H1 (cell line): ENCODE results near the gene GSTA1. TPM values are rescaled to one million over a fixed set of nuclear protein-coding genes. Genes with fewer than 3 reads are reported as not detected.

Experiments
- CTCF ChIA-PET: fragments of 300-600 bp; sonication (Branson Sonifier 250); formaldehyde crosslinking; loops from one replicate; lab custom pipeline; 2021; ENCODE audit not compliant: partially characterized antibody; lab: Charles Lee
- POLR2A ChIA-PET: fragments of 300-600 bp; sonication (Branson Sonifier 250); formaldehyde crosslinking; loops from one replicate; lab custom pipeline; 2021; ENCODE audit warnings: inconsistent platforms; ENCODE audit not compliant: partially characterized antibody; lab: Charles Lee
- DNase-seq, 2 experiments: peaks; one replicate each; pipeline versions ENCODE4 v3.0.0 to v3.0.0-alpha.2; 2010 to 2022; ENCODE audit warnings: low spot score in 2 of 2, low read depth in 1 of 2, mixed read lengths in 1 of 2
- FAIRE-seq: peaks from 2 replicates; lab custom pipeline; 2011; peaks lifted over from hg19 to GRCh38; lab: Jason Lieb, UNC
- H2AFZ ChIP-seq: 2 replicates; pipeline ENCODE4 v1.8.1; 2012; ENCODE audit warnings: low read length, inconsistent platforms
- H2AK5ac ChIP-seq: 2 replicates; pipeline ENCODE4 v1.6.1; 2013; ENCODE audit warnings: low read depth, low read length
- H2BK120ac ChIP-seq: replicated peaks from 2 replicates; pipeline ENCODE3; 2013; ENCODE audit warnings: low read depth, low read length, inconsistent platforms
- H2BK12ac ChIP-seq: 2 replicates; pipeline ENCODE4 v1.6.1; 2013; ENCODE audit warnings: low read depth, low read length
- H2BK15ac ChIP-seq: 2 replicates; pipeline ENCODE4 v1.6.1; 2013; ENCODE audit warnings: low read length
- H2BK20ac ChIP-seq: 2 replicates; pipeline ENCODE4 v1.6.1; 2013; ENCODE audit warnings: low read length
- H2BK5ac ChIP-seq: 2 replicates; pipeline ENCODE4 v1.6.1; 2013; ENCODE audit warnings: low read depth, low read length
- H3K14ac ChIP-seq: 2 replicates; pipeline ENCODE4 v1.6.1; 2013; ENCODE audit warnings: inconsistent platforms; ENCODE audit not compliant: insufficient read length
- H3K18ac ChIP-seq: 2 replicates; pipeline ENCODE4 v1.6.1; 2013; ENCODE audit warnings: low read length; ENCODE audit errors: extremely low read depth
- H3K23ac ChIP-seq: 2 replicates; pipeline ENCODE4 v1.6.1; 2013; ENCODE audit warnings: inconsistent platforms; ENCODE audit not compliant: insufficient read length
- H3K23me2 ChIP-seq: 2 replicates; pipeline ENCODE4 v1.6.1; 2013; ENCODE audit warnings: low read depth, low read length
- H3K27ac ChIP-seq: 2 replicates; pipeline ENCODE4 v1.6.1; 2011; ENCODE audit warnings: low read depth, low read length, inconsistent platforms
- H3K27me3 ChIP-seq, 4 experiments: replicated peaks in 1 of 4; 1 replicate in 1 of 4; 2 replicates in 3 of 4; pipeline versions ENCODE4 v1.6.1 to v1.8.1; 2011 to 2013; ENCODE audit warnings: low read length in 3 of 4, mild to moderate bottlenecking in 3 of 4, inconsistent platforms in 2 of 4, mixed read lengths in 2 of 4, moderate library complexity in 1 of 4; ENCODE audit not compliant: control insufficient read depth in 3 of 4, insufficient read depth in 3 of 4; ENCODE audit errors: extremely low read depth in 1 of 4
- H3K36me3 ChIP-seq, 4 experiments: 2 replicates each; pipeline versions ENCODE4 v1.6.1 to v1.8.1; 2011 to 2013; ENCODE audit warnings: mild to moderate bottlenecking in 4 of 4, low read length in 3 of 4, moderate library complexity in 2 of 4, control low read depth in 1 of 4, inconsistent platforms in 1 of 4; ENCODE audit not compliant: insufficient read depth in 4 of 4, control insufficient read depth in 2 of 4
- H3K4ac ChIP-seq: replicated peaks from 2 replicates; pipeline ENCODE3; 2013; ENCODE audit warnings: low read length, low read depth, mixed read lengths, inconsistent platforms; ENCODE audit not compliant: insufficient read length
- H3K4me1 ChIP-seq, 4 experiments: replicated peaks in 1 of 4; 1 replicate in 1 of 4; 2 replicates in 3 of 4; pipeline versions ENCODE4 v1.6.1 to v1.8.1; 2011 to 2013; ENCODE audit warnings: low read length in 3 of 4, inconsistent platforms in 2 of 4, mixed read lengths in 1 of 4; ENCODE audit not compliant: insufficient read depth in 4 of 4, control insufficient read depth in 3 of 4
- H3K4me2 ChIP-seq, 2 experiments: 2 replicates each; pipeline versions ENCODE4 v1.6.1 to v1.8.1; 2011 to 2013; ENCODE audit warnings: low read depth in 2 of 2, low read length in 2 of 2, control low read depth in 1 of 2, inconsistent platforms in 1 of 2, mild to moderate bottlenecking in 1 of 2; ENCODE audit not compliant: insufficient read depth in 1 of 2
- H3K4me3 ChIP-seq, 4 experiments: fragments of 200-600, 300-600 bp in 1 of 4; sonication (generic), shearing (Covaris generic), sonication (Bioruptor Twin) in 1 of 4; 2 replicates each; pipeline versions ENCODE4 v1.5.1 to v1.8.1; 2011 to 2016; ENCODE audit warnings: low read length in 4 of 4, low read depth in 3 of 4, control low read depth in 2 of 4, inconsistent platforms in 2 of 4, mild to moderate bottlenecking in 2 of 4, mixed read lengths in 1 of 4, moderate library complexity in 1 of 4; ENCODE audit not compliant: insufficient read depth in 2 of 4; ENCODE audit errors: extremely low read depth in 1 of 4
- H3K56ac ChIP-seq: replicated peaks from 2 replicates; pipeline ENCODE3; 2013; ENCODE audit warnings: low read depth, mild to moderate bottlenecking, mixed read lengths, low read length, inconsistent platforms; ENCODE audit not compliant: insufficient read length
- H3K79me1 ChIP-seq: 2 replicates; pipeline ENCODE4 v1.6.1; 2013; ENCODE audit warnings: low read depth, low read length, control low read depth
- H3K79me2 ChIP-seq, 2 experiments: 2 replicates each; pipeline versions ENCODE4 v1.6.1 to v1.8.1; 2012 to 2013; ENCODE audit warnings: low read length in 2 of 2, mild to moderate bottlenecking in 2 of 2, inconsistent platforms in 1 of 2; ENCODE audit not compliant: insufficient read depth in 2 of 2, control insufficient read depth in 1 of 2
- H3K9ac ChIP-seq, 4 experiments: replicated peaks in 1 of 4; 1 replicate in 1 of 4; 2 replicates in 3 of 4; pipeline versions ENCODE4 v1.6.1 to v1.8.1; 2011 to 2013; ENCODE audit warnings: low read depth in 3 of 4, low read length in 3 of 4, control low read depth in 2 of 4, mild to moderate bottlenecking in 2 of 4, moderate library complexity in 2 of 4, inconsistent platforms in 1 of 4; ENCODE audit errors: extremely low read depth in 1 of 4
- H3K9me3 ChIP-seq, 2 experiments: 2 replicates each; pipeline versions ENCODE4 v1.6.1 to v1.8.1; 2012 to 2013; ENCODE audit warnings: mild to moderate bottlenecking in 2 of 2, moderate library complexity in 2 of 2, control low read depth in 1 of 2, inconsistent platforms in 1 of 2, low read depth in 1 of 2, low read length in 1 of 2, mixed read lengths in 1 of 2; ENCODE audit not compliant: insufficient read depth in 2 of 2
- H4K20me1 ChIP-seq, 2 experiments: replicated peaks in 1 of 2; 2 replicates each; pipeline versions ENCODE3 to v1.8.1; 2011 to 2013; ENCODE audit warnings: inconsistent platforms in 2 of 2, low read length in 2 of 2, mild to moderate bottlenecking in 1 of 2; ENCODE audit not compliant: insufficient read depth in 2 of 2, control insufficient read depth in 1 of 2
- H4K5ac ChIP-seq: 2 replicates; pipeline ENCODE4 v1.6.1; 2013; ENCODE audit warnings: low read length, low read depth, mixed read lengths, inconsistent platforms; ENCODE audit not compliant: insufficient read length
- H4K8ac ChIP-seq: 2 replicates; pipeline ENCODE4 v1.8.0; 2013; ENCODE audit warnings: mild to moderate bottlenecking, moderate library complexity, low read length, inconsistent platforms; ENCODE audit not compliant: insufficient read depth; ENCODE audit errors: extremely low read depth
- H4K91ac ChIP-seq: replicated peaks from 2 replicates; pipeline ENCODE3; 2013; ENCODE audit warnings: low read length, mixed read lengths, inconsistent platforms; ENCODE audit not compliant: insufficient read length
- ATF2 ChIP-seq: IDR thresholded peaks from 2 replicates; pipeline ENCODE4 v1.6.1; 2012; ENCODE audit warnings: low read length, inconsistent platforms
- BACH1 ChIP-seq: IDR thresholded peaks from 2 replicates; pipeline ENCODE4 v1.6.1; 2012; ENCODE audit warnings: low read length, improper control_type of control experiment
- BRCA1 ChIP-seq: IDR thresholded peaks from 2 replicates; pipeline ENCODE4 v1.6.1; 2012; ENCODE audit warnings: low read depth, low read length, improper control_type of control experiment
- FOSL1 ChIP-seq: IDR thresholded peaks from 2 replicates; pipeline ENCODE4 v1.6.1; 2011; ENCODE audit warnings: mild to moderate bottlenecking, low read depth, low read length, moderate library complexity; ENCODE audit not compliant: insufficient read depth
- HDAC2 ChIP-seq, 2 experiments: fragments of 300-600 bp in 1 of 2; sonication (generic) in 1 of 2; IDR thresholded peaks; 2 replicates each; pipeline ENCODE4 v1.6.1; 2011 to 2012; ENCODE audit warnings: low read depth in 2 of 2, low read length in 2 of 2, mild to moderate bottlenecking in 2 of 2, moderate library complexity in 2 of 2, borderline replicate concordance in 1 of 2, inconsistent platforms in 1 of 2
- NRF1 ChIP-seq: IDR thresholded peaks from 2 replicates; pipeline ENCODE4 v1.6.1; 2011; ENCODE audit warnings: mild to moderate bottlenecking, low read depth, low read length, improper control_type of control experiment
- SIN3A ChIP-seq, 2 experiments: IDR thresholded peaks in 1 of 2; conservative IDR thresholded peaks in 1 of 2; 2 replicates each; pipeline ENCODE4 v1.6.1; 2011 to 2012; ENCODE audit warnings: low read length in 2 of 2, improper control_type of control experiment in 1 of 2, low read depth in 1 of 2, mild to moderate bottlenecking in 1 of 2
- SIX5 ChIP-seq: IDR thresholded peaks from 2 replicates; pipeline ENCODE4 v1.6.1; 2011; ENCODE audit warnings: mild to moderate bottlenecking, low read depth, low read length
- SP4 ChIP-seq: IDR thresholded peaks from 2 replicates; pipeline ENCODE4 v1.6.1; 2012; ENCODE audit warnings: low read length, inconsistent platforms
- TBP ChIP-seq: IDR thresholded peaks from 2 replicates; pipeline ENCODE4 v1.6.1; 2011; ENCODE audit warnings: low read depth, low read length, improper control_type of control experiment
- WGBS, 2 experiments: shearing (Covaris generic) in 1 of 2; methylation state at CpG; one replicate each; pipeline versions ENCODE4 v1.1.6 to v1.1.7; 2013 to 2015; ENCODE audit warnings: low lambda C conversion rate in 2 of 2, mixed read lengths in 2 of 2, inconsistent platforms in 1 of 2, low coverage in 1 of 2, missing lambda C conversion rate in 1 of 2; ENCODE audit not compliant: insufficient replicate concordance in 2 of 2, insufficient coverage in 1 of 2, insufficient read length in 1 of 2; ENCODE audit errors: extremely low coverage in 1 of 2, missing lambda C conversion rate in 1 of 2; 5-methylcytosine and 5-hydroxymethylcytosine counted together
- polyA plus RNA-seq, 7 experiments: library from polyadenylated mRNA; depleted of rRNA in 3 of 7; stranded (reverse) in 5 of 7; unstranded in 2 of 7; fragments of >200 nt in 5 of 7; fragments of 200-250 nt in 2 of 7; gene quantifications; 1 replicate in 5 of 7; 2 replicates in 1 of 7; 4 replicates in 1 of 7; pipeline versions ENCODE4 v1.2.1 to v1.2.3, GENCODE V29; 2011 to 2013; ENCODE audit warnings: missing spikeins in 2 of 7, mixed read lengths in 2 of 7
- total RNA-seq: library from RNA; stranded (reverse); fragmentation: NEBNext Ultra II Directional; extraction: Animal tissue kit (Norgen Biotek cat#: 25700); gene quantifications from 2 replicates; pipeline ENCODE4 v1.2.1, GENCODE V29; 2021

Gene GSTA1
- total and polyA plus RNA-seq, 2 of the 8 experiments (the other 6 are each of a cell fraction or from before 2014, with no cell fraction given) = 0.08 TPM; not detected in 1

GRCh38 chr6:52741872-52742271 is 61.7 kb downstream of the GSTA1 start:
- H3K18ac ChIP-seq = no peak overlapping the region
- no peak overlapping the region for H3K4me2 ChIP-seq
- no peak overlapping the region for H3K9ac ChIP-seq
- no peaks in the 10 kb centered on the region for H4K20me1 ChIP-seq
- no peak overlapping the region for H2BK120ac ChIP-seq
- H3K4me1 ChIP-seq = no peaks in the 10 kb centered on the region
- FAIRE-seq (no peak), DNase-seq (no peak)
- H4K91ac ChIP-seq = no peak overlapping the region
- H3K79me1 ChIP-seq = no peaks in the 10 kb centered on the region
- H3K4me3 ChIP-seq = no peak overlapping the region
- no peak overlapping the region for H2BK15ac ChIP-seq
- H3K23me2 ChIP-seq = no peaks in the 10 kb centered on the region
- no peak overlapping the region for H2BK12ac ChIP-seq
- no peak overlapping the region for H3K4ac ChIP-seq
- H3K36me3 ChIP-seq = no peaks in the 10 kb centered on the region
- no peaks in the 10 kb centered on the region for H3K79me2 ChIP-seq
- no peak overlapping the region for H3K14ac ChIP-seq
- POLR2A ChIA-PET = no interaction called here
- H3K56ac ChIP-seq = no peak overlapping the region
- H3K27me3 ChIP-seq = no peaks in the 10 kb centered on the region
- H3K27ac ChIP-seq = no peak overlapping the region
- CTCF ChIA-PET = no interaction called here
- WGBS, 2 experiments = 88% methylated on average over 1 of the region's 1 CpG; no CpG with 5 or more reads in 1 of the 2 experiments
- no peak overlapping the region for H4K8ac ChIP-seq
- no peak overlapping the region for H4K5ac ChIP-seq
- H3K23ac ChIP-seq = no peak overlapping the region
- no peaks in the 10 kb centered on the region for H3K9me3 ChIP-seq
- H2BK5ac ChIP-seq = no peak overlapping the region
- no peak overlapping the region for H2AFZ ChIP-seq
- H2AK5ac ChIP-seq = no peak overlapping the region
- no peak overlapping the region for H2BK20ac ChIP-seq
- TF ChIP-seq SP4 (no peak), SIN3A (conservative IDR thresholded peaks at IDR 0.05 in 1 of 2, IDR thresholded peaks at IDR 0.05 in 1 of 2; ENCODE audit: low read depth in 1 of 2, low read length in 2 of 2) (no peak), BACH1 (no peak), ATF2 (no peak), BRCA1 (no peak), TBP (no peak), HDAC2 (IDR thresholded peaks at IDR 0.05; ENCODE audit: borderline replicate concordance in 1 of 2, low read depth in 2 of 2, low read length in 2 of 2) (no peak), FOSL1 (no peak), SIX5 (no peak), NRF1 (no peak)
